Ecto neural progenitor cell (in vitro differentiated cells): ENCODE measurements around the gene UBE2O.
A peak's percentile ranks its signal among the peaks of the same experiment; 100 is the strongest.

ENCODE experiments used
- DNase-seq: peaks from one replicate; pipeline ENCODE4 v3.0.0-alpha.2; 2018; ENCODE audit warnings: low spot score

UBE2O gene

GRCh38 chr17:76414334-76415295 lies 38.3 kb downstream of the UBE2O start:
- DNase-seq: no peak

- DNase-seq: no peak
Observed at GRCh38 chr17:76411247-76411646, 41.7 kb downstream of the UBE2O start.

GRCh38 chr17:76410328-76410965 lies 42.5 kb downstream of the UBE2O start:
- no peak for DNase-seq

DNA sequence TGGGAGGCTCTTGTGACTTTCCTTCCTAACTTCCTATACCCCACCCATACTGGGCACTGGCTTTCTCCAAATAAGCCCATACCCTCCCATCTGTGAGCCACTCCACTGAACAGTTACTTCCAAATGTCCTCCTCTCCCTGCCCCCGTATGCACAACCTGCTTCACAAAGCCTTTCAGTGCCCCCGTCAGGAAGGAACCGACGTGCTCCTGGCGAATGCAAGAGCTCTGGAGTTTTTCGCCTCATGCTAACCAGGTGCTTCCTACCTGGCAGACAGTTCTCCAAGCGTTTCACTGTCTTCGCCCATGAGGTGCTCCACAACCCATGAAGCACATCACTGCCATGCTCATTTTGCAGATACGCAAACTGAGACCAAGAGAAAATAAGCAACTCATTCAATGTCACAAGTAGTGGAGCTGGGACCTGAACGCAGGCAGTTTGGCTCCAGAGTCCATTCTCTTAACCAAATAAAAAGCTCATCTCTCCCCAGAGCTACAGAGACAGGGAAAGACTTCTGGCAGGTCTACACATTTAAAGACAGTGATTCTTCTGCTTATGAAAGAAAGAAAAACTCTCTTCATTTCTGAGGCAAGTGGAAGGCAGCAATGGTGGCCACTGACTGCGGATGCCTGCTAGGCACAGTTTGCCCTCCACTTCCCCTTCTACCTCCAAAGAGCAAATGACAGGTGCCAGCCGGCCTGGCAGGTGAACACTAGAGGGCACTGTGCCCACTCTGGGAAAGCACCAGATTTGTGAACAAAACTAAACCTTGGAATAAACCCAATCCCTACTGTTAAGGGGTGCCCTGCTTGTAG lies 44.7 kb downstream of the UBE2O start:
- DNase-seq: peak; percentile 75

- no peak for DNase-seq
Observed at GRCh38 chr17:76407509-76407908, 45.4 kb downstream of the UBE2O start.

DNA sequence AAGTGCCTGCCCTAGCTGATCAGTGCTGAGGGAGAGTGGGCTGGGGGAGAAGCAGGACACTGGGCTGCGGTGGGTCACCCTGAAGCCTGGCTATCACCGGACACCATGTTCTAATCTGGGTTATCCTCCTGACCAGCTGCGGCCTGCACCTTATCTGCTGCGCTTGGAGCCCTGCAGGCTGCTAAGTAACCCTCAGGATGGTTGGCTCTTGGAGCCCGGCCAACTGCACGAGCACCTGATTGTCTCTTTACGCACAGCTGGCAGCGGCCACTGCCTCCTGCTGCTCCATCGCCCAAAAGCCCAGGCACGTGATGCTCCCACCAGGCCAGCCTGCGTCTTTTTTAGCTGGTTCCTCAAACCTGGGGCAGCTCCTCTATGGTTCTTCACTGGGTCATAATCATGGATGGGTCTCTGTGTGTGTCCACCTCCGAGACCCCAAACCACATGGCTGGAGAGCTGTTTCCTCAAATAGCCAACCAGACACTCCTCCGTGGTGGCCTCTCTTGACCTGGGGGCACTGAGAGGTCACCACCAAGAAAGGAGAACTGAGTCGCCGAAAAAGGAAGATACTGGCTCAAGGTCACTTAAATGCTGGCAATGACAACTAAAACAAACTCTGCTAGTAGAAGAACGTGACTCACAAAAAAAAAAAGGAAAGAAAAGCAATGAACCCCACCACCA lies 46.8 kb downstream of the UBE2O start:
- DNase-seq: no peak

- DNase-seq: no peak
Observed at GRCh38 chr17:76405607-76405966, 47.4 kb downstream of the UBE2O start.

DNA sequence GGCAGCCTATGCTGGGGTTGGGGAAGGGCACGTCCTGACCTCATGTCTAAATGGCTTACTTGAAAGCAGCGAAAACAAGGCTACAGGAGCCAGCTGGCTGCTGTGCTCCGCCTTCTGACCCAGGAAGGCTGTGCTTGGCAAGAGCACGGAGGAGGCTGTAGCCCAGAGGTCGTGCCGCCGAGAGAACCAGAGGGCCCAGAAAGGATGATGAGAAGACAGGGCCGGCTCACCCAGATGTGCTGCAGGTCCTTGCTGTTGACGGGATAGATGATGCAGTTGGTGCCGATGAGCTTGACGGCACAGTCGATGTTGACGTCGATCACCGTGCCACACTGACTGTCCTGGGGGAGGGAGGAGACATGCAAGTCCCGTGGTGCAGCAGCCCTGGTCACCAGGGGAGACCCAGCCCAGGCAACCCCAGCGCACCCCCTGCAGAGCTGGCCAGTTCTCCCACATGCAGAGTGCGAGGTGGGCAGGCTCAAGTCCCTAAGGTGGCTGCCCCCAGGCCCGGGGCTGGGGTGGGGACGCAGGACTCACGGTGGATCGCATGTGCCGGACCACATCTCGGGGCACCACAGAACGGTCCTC lies 47.9 kb downstream of the UBE2O start:
- DNase-seq: no peak

DNA sequence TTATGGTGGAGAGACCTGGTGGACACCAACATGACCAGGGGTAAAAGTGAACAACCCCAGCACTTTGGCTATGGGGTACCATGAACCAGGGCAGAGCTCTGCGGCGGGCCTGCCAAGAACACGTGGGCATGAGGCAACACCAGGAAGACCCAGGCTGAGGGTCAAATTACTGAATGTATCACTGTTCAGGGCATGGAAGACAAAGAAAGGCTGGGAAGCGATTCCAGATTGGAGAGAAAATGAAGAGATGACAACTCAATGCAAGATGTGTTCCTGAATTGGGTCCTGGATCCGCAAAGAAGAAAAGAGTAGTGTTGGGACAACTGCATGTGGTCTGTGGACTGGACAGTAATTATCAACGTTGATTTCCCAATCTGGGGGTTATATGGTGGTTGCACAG lies 48.7 kb downstream of the UBE2O start:
- no peak for DNase-seq

GRCh38 chr17:76402711-76403110 lies 50.2 kb downstream of the UBE2O start:
- DNase-seq: no peak

GRCh38 chr17:76399175-76400172 lies 53.5 kb downstream of the UBE2O start:
- DNase-seq: no peak

DNA sequence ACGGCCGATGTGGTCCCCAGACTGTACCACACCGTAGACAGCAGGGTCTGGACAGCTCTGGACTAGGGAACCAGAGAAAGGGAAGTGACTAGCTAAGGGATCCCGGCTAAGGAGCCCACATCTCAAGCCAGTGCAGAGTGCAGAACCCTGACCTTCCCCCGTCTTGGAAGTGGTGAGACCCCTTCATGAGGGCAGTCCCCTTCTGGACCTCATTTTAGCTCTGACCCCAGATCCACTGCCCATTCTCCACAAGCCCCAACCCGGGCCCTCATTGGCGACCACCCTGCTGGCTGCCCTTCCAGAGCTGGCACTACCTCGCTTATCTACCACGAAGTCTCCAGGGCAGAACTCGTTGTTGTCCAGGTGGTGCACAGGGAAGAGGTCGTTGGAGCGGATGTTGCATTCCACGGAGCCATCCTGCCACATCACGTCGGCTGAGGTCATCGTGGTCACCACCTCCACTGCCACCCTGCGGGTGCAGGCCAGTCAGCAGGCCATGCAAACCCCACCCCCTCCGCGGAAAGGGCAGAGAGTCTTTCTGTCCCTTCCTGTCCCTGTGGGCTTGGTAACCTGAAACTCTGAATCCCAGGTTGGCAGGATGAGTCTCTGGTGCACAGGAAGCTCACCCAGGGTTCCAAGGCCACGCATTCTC lies 54.3 kb downstream of the UBE2O start:
- DNase-seq: no peak

GRCh38 chr17:76397687-76398522 lies 55.0 kb downstream of the UBE2O start:
- DNase-seq: peak; percentile 94

DNA sequence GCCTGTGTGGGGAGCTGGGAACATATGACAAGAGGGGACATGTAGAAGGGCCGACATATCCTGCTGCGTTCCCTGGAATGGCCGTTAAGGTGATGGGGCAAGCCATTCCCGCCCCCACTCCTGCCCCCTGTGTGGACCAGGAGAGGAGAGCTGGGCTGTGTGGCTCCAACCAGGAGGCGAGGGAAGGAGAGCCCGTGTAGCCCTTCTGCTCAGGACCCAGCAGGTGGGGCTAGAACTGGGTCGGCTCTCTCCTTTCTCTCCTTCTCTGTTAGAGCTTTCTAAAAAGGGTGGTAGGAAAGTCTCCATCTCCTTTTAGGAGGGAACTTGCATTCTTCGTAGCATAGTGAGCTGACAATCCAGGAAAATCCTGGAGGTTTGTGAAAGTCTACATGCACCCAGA lies 55.8 kb downstream of the UBE2O start:
- no peak for DNase-seq

- DNase-seq: no peak
Observed at GRCh38 chr17:76395980-76396379, 57.0 kb downstream of the UBE2O start.

DNA sequence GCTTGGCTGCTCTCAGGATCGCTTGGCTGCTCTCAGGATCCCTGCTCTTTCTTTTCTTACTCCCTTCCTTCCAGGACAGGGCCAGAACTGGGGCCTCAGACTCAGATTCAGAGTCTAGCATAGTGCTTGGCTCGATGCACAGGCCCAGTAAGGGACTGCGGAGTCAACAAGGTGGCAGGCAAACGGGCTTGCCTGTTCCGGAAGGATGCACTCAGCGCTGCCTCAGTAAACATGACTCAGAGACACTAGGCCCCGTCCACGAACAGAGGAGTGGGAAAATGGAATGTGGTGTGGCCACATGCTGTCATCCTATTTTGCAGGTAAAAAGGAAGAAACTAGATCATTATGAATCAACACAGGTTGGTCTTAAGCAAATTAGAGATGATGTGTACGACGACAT lies 58.8 kb downstream of the UBE2O start:
- no peak for DNase-seq

DNA sequence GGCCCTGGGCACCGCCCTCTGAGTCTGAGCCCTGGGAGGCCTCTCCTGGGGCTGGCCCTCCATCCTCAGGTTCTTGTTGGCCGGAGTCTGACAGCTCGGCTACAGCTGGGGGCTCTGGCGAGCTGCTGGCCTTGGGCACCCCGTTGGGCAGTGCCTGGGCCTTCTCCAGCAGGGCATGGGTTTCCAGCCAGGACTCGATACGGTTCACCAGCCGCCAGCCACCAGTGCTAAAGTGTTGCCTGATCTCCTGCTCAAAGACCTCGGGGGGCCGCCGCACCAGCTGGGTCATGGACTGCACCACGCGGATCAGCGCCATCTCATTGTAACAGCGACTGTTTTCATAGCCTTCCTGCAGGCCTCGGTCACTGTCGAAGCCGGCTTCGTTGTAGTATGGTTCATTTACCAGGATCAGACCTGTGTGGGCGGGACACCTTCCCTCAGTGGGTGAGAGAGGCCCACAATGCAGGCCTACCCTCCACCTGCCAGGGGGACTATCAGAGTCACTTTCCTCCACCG lies 61.7 kb downstream of the UBE2O start:
- no peak for DNase-seq

GRCh38 chr17:76390003-76390421 lies 62.9 kb downstream of the UBE2O start:
- no peak for DNase-seq
